ENCODE measurements around the gene KDM4C. TPM values are rescaled to one million over a fixed set of nuclear protein-coding genes. Genes with fewer than 3 reads are reported as not detected.

Gene KDM4C
- total and polyA plus RNA-seq, 2 of the 4 experiments (the other 2 are of a cell fraction), result 11.8 to 23.8 TPM

DNA sequence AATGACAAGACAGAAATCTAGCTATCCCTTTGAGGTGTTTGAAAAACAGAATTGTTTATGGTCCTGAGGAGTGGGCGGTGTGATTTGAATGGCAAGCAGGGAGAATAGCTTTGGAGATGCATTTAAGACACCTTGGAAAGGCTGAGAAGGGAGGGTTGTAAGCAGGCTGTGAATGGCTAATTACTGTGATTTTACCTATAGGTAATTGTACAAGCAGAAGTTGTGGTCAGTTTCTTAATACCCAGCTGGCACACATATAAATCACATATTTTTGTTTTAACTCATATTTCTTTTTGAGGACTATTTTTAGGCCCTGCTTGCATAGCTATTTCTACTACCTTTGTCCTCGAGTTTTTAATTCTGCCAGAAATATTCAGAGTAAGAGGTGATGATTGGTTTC, 248.6 kb downstream of the KDM4C start:
- DNase-seq (no peak), ATAC-seq (ENCODE audit: low read depth) (no peak)
- no peak overlapping the region for H2AK5ac ChIP-seq (ENCODE audit: low read depth, low read length)
- H3K36me3 ChIP-seq (ENCODE audit: control insufficient read depth, insufficient read depth, low read length), result peaks cover 4% of the 10 kb centered on the region; the same call in 1 of the 2 replicates
- H3K79me1 ChIP-seq (ENCODE audit: low read depth in 1 of 2, low read length in 2 of 2), result no peaks in the 10 kb centered on the region
- in situ Hi-C loops (cut with MboI; ENCODE audit: low sequenced_read_pairs) (no loop called here), intact Hi-C loops (cut with micrococcal nuclease) (no loop called here), dilution Hi-C loops (cut with HindIII; ENCODE audit: low sequenced_read_pairs, unreplicated experiment) (no loop called here)
- no peak overlapping the region for H3K9ac ChIP-seq (ENCODE audit: low read depth, low read length)
- peaks cover 2% of the 10 kb centered on the region for H3K9me3 ChIP-seq (ENCODE audit: control insufficient read depth, insufficient read depth, low read length)
- no peaks in the 10 kb centered on the region for H3K4me1 ChIP-seq (ENCODE audit: control insufficient read depth, insufficient read depth, low read length)
- H3K27me3 ChIP-seq (ENCODE audit: control insufficient read depth, insufficient read depth, low read length), result no peaks in the 10 kb centered on the region
- ChIA-PET POLR2A (ENCODE audit: unreplicated experiment) (no interaction called here), CTCF (no interaction called here)
- H3K4me2 ChIP-seq (ENCODE audit: low read depth, low read length), result no peak overlapping the region
- H2BK20ac ChIP-seq (ENCODE audit: low read depth, low read length), result no peak overlapping the region
- no peak overlapping the region for H3K14ac ChIP-seq (replicated peaks; ENCODE audit: low read depth, low read length)
- no peak overlapping the region for H4K5ac ChIP-seq (ENCODE audit: low read depth, low read length)
- H3K56ac ChIP-seq (ENCODE audit: extremely low read depth, insufficient read depth, low read length), result no peak overlapping the region
- H2BK5ac ChIP-seq (ENCODE audit: low read depth, low read length, poor library complexity, severe bottlenecking), result no peak overlapping the region
- 0 out of 2 replicates have a peak, but pooled peaks cover 3% of the 10 kb centered on the region for H3K9me1 ChIP-seq (ENCODE audit: insufficient read depth, low read length)
- no peak overlapping the region for H3K18ac ChIP-seq (ENCODE audit: low read depth, low read length)
- no peak overlapping the region for H3K27ac ChIP-seq (ENCODE audit: insufficient read depth, low read length)
- H3K23ac ChIP-seq (ENCODE audit: low read depth, low read length), result no peak overlapping the region
- no peak overlapping the region for H2AK9ac ChIP-seq (replicated peaks; ENCODE audit: low read depth, low read length, poor library complexity)
- H2BK120ac ChIP-seq (ENCODE audit: low read depth, low read length), result no peak overlapping the region
- no peak overlapping the region for H4K91ac ChIP-seq (ENCODE audit: insufficient read depth, low read depth, low read length)
- no peaks in the 10 kb centered on the region for H4K20me1 ChIP-seq (ENCODE audit: insufficient read depth, low read length)
- H3K4ac ChIP-seq (ENCODE audit: low read depth, low read length), result no peak overlapping the region
- no peak overlapping the region for H4K8ac ChIP-seq (ENCODE audit: low read depth in 2 of 2, low read length in 2 of 2)
- no peak overlapping the region for H3K4me3 ChIP-seq (ENCODE audit: insufficient read depth, low read depth, low read length)
- TF ChIP-seq, protein P1, sequence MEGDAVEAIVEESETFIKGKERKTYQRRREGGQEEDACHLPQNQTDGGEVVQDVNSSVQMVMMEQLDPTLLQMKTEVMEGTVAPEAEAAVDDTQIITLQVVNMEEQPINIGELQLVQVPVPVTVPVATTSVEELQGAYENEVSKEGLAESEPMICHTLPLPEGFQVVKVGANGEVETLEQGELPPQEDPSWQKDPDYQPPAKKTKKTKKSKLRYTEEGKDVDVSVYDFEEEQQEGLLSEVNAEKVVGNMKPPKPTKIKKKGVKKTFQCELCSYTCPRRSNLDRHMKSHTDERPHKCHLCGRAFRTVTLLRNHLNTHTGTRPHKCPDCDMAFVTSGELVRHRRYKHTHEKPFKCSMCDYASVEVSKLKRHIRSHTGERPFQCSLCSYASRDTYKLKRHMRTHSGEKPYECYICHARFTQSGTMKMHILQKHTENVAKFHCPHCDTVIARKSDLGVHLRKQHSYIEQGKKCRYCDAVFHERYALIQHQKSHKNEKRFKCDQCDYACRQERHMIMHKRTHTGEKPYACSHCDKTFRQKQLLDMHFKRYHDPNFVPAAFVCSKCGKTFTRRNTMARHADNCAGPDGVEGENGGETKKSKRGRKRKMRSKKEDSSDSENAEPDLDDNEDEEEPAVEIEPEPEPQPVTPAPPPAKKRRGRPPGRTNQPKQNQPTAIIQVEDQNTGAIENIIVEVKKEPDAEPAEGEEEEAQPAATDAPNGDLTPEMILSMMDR (conservative IDR thresholded peaks at IDR 0.05; ENCODE audit: low read depth, low read length), result no peak
- TF ChIP-seq MAZ (IDR thresholded peaks at IDR 0.05; ENCODE audit: borderline replicate concordance, low read depth, low read length), result no peak
- TF ChIP-seq, protein P2, sequence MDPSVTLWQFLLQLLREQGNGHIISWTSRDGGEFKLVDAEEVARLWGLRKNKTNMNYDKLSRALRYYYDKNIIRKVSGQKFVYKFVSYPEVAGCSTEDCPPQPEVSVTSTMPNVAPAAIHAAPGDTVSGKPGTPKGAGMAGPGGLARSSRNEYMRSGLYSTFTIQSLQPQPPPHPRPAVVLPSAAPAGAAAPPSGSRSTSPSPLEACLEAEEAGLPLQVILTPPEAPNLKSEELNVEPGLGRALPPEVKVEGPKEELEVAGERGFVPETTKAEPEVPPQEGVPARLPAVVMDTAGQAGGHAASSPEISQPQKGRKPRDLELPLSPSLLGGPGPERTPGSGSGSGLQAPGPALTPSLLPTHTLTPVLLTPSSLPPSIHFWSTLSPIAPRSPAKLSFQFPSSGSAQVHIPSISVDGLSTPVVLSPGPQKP (IDR thresholded peaks at IDR 0.05; ENCODE audit: borderline replicate concordance, low read depth, low read length), result no peak
- no peak overlapping the region for H2BK15ac ChIP-seq (ENCODE audit: low read depth, low read length)
- no peak overlapping the region for H2AFZ ChIP-seq (replicated peaks; ENCODE audit: low read length, poor library complexity)
- BruUV-seq (replicated peaks), result no TSS peak
- 89% methylated on average over 1 of the region's 2 CpGs; no CpG with 5 or more reads in 1 of the 2 experiments for WGBS, 2 experiments (ENCODE audit: extremely low coverage in 2 of 2, insufficient read length in 1 of 2)
